OCI-LY3 (cell line): Measurements from ENCODE around the gene DBT.

ENCODE experiments used
- CTCF ChIP-seq: fragments of 200-600, 300-600 bp; sonication (generic); IDR thresholded peaks from 2 replicates; pipeline ENCODE4 v1.5.1; 2014; ENCODE audit warnings: antibody characterized with exemption, low read length, low read depth
- EZH2phosphoT487 ChIP-seq: fragments of 200-600 bp; shearing (Covaris generic); IDR thresholded peaks from 2 replicates; pipeline ENCODE4 v1.6.1; 2018; ENCODE audit warnings: antibody characterized with exemption, mixed run types, low read depth

GRCh38 chr1:100287162-100287561 is 37.5 kb upstream of the DBT start:
- no peak for TF ChIP-seq CTCF
- TF ChIP-seq EZH2phosphoT487: no peak
